ENCODE data around the gene NEGR1.

The NEGR1 gene

DNA sequence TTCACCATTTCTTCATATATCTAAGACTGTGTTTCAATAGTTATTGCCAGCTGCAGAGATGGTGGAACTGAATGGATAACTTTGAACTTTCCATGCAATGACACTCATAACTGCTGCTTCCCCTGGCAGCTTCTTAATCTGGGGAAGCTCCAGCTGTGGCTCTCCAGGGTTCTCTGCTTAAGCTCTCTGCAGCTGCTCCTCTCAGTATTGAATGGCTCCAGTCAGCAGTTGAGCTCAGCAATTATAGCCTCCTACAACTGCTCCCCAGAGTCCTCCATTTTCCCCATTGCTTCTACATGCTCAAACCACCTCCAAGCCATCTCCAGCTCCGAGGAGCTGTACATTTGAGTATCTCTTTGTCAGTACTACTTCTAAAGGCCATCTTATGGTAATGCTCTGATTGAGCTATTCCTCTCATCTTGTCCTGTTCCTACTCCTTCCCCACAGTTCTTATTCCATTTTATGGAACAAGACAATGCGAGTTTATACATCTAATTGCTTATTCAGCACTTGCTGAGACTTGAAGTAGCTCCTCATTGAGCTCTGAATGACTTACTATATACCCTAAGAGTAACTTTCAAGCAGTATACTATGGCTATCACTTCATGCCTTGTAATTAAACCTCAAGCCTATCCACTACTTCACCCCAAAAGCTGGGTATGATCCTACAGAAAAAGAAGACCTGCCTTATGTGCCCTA lies 362.4 kb downstream of the NEGR1 start:
- no peaks in the 10 kb centered on the region for H3K4me1 ChIP-seq (ENCODE audit: insufficient read depth, low read length, poor library complexity, severe bottlenecking)
- no peaks in the 10 kb centered on the region for H4K20me1 ChIP-seq (ENCODE audit: insufficient read depth, low read length, poor library complexity, severe bottlenecking)
- no peaks in the 10 kb centered on the region for H3F3A ChIP-seq (ENCODE audit: low read depth)
- H3K4me2 ChIP-seq (ENCODE audit: low read depth, low read length, poor library complexity, severe bottlenecking) = no peak overlapping the region
- no peak overlapping the region for H3K9ac ChIP-seq (ENCODE audit: low read depth, low read length, poor library complexity, severe bottlenecking)
- no peak overlapping the region for H3K4me3 ChIP-seq (ENCODE audit: low read length, poor library complexity, severe bottlenecking)
- no peak overlapping the region for H2AFZ ChIP-seq (ENCODE audit: low read length)
- no peak for TF ChIP-seq CTCF (conservative IDR thresholded peaks at IDR 0.05; ENCODE audit: low read length)
- TF ChIP-seq EZH2phosphoT487 (IDR thresholded peaks at IDR 0.05; ENCODE audit: borderline replicate concordance) = no peak
- no peaks in the 10 kb centered on the region for H3K9me3 ChIP-seq (ENCODE audit: insufficient read depth, low read depth, low read length)
- H3K36me3 ChIP-seq (ENCODE audit: insufficient read depth, low read length) = no peaks in the 10 kb centered on the region
- no peaks in the 10 kb centered on the region for H3K27me3 ChIP-seq (ENCODE audit: insufficient read depth, low read length, poor library complexity, severe bottlenecking)
- H3K79me2 ChIP-seq (ENCODE audit: insufficient read depth, low read length) = no peaks in the 10 kb centered on the region
- H3K9me2 ChIP-seq (replicated peaks; ENCODE audit: low read depth, low read length) = no peaks in the 10 kb centered on the region

DNA sequence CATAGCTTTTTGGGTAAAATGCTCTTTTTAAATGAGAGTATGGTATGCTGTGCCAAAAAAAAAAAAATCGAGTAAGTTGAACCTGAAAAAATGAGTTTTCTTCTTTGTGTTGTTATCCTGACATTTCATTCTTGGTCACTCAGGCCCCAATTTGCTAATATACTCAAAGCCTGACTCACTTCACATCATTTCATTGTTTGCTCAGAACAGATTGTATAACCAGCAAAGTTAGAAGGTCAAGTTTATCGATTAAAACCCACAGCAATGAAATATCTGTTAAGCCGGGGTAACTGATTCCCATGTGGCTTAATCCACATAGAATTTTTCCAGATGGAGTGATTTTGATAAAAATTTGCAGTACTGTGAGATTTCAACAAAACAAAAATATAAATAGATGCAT lies 363.7 kb downstream of the NEGR1 start:
- H3K4me1 ChIP-seq (ENCODE audit: insufficient read depth, low read length, poor library complexity, severe bottlenecking) = no peaks in the 10 kb centered on the region
- no peak overlapping the region for H3K9ac ChIP-seq (ENCODE audit: low read depth, low read length, poor library complexity, severe bottlenecking)
- H2AFZ ChIP-seq (ENCODE audit: low read length) = no peak overlapping the region
- no peaks in the 10 kb centered on the region for H3K27me3 ChIP-seq (ENCODE audit: insufficient read depth, low read length, poor library complexity, severe bottlenecking)
- no peaks in the 10 kb centered on the region for H3F3A ChIP-seq (ENCODE audit: low read depth)
- no peak overlapping the region for H3K4me2 ChIP-seq (ENCODE audit: low read depth, low read length, poor library complexity, severe bottlenecking)
- H3K36me3 ChIP-seq (ENCODE audit: insufficient read depth, low read length) = no peaks in the 10 kb centered on the region
- no peak overlapping the region for H3K4me3 ChIP-seq (ENCODE audit: low read length, poor library complexity, severe bottlenecking)
- no peaks in the 10 kb centered on the region for H4K20me1 ChIP-seq (ENCODE audit: insufficient read depth, low read length, poor library complexity, severe bottlenecking)
- H3K9me3 ChIP-seq (ENCODE audit: insufficient read depth, low read depth, low read length) = no peaks in the 10 kb centered on the region
- H3K79me2 ChIP-seq (ENCODE audit: insufficient read depth, low read length) = no peaks in the 10 kb centered on the region
- no peak for TF ChIP-seq CTCF (conservative IDR thresholded peaks at IDR 0.05; ENCODE audit: low read length)
- TF ChIP-seq EZH2phosphoT487 (IDR thresholded peaks at IDR 0.05; ENCODE audit: borderline replicate concordance) = no peak
- H3K9me2 ChIP-seq (replicated peaks; ENCODE audit: low read depth, low read length) = no peaks in the 10 kb centered on the region

DNA sequence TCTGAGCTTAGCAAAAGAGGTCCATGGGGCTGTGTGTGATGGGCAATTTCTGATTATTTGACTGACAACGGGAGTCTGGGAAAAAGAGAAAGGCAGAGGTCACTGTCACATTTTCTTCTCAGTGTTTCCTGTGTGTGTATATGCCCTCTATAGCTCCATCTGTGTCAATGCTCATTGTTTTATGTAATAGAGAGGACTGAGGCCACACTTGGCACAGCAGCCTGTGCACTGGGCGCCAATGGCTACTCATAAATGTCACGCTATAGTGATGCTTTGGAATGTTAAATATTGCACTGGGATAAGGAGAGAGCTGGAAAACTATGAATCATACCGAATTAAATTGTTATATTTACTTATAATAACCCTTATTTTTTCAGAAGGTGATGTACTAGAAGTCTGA lies 365.4 kb downstream of the NEGR1 start:
- H3K36me3 ChIP-seq (ENCODE audit: insufficient read depth, low read length) = no peaks in the 10 kb centered on the region
- no peaks in the 10 kb centered on the region for H3K4me1 ChIP-seq (ENCODE audit: insufficient read depth, low read length, poor library complexity, severe bottlenecking)
- TF ChIP-seq CTCF (conservative IDR thresholded peaks at IDR 0.05; ENCODE audit: low read length) (0 out of 2 replicates have a peak, but pooled peaks have one; percentile 18), EZH2phosphoT487 (IDR thresholded peaks at IDR 0.05; ENCODE audit: borderline replicate concordance) (no peak)
- H3K27me3 ChIP-seq (ENCODE audit: insufficient read depth, low read length, poor library complexity, severe bottlenecking) = no peaks in the 10 kb centered on the region
- H3K9me2 ChIP-seq (replicated peaks; ENCODE audit: low read depth, low read length) = no peaks in the 10 kb centered on the region
- no peak overlapping the region for H2AFZ ChIP-seq (ENCODE audit: low read length)
- no peak overlapping the region for H3K4me3 ChIP-seq (ENCODE audit: low read length, poor library complexity, severe bottlenecking)
- no peak overlapping the region for H3K4me2 ChIP-seq (ENCODE audit: low read depth, low read length, poor library complexity, severe bottlenecking)
- no peaks in the 10 kb centered on the region for H3K79me2 ChIP-seq (ENCODE audit: insufficient read depth, low read length)
- H3K9ac ChIP-seq (ENCODE audit: low read depth, low read length, poor library complexity, severe bottlenecking) = no peak overlapping the region
- no peaks in the 10 kb centered on the region for H3F3A ChIP-seq (ENCODE audit: low read depth)
- no peaks in the 10 kb centered on the region for H3K9me3 ChIP-seq (ENCODE audit: insufficient read depth, low read depth, low read length)
- H4K20me1 ChIP-seq (ENCODE audit: insufficient read depth, low read length, poor library complexity, severe bottlenecking) = no peaks in the 10 kb centered on the region

Measured in Loucy (cell line).